IMR-90 (cell line): ENCODE data around the gene EGFL8. TPM values are rescaled to one million over a fixed set of nuclear protein-coding genes. Genes with fewer than 3 reads are reported as not detected.

Experiments
- ATAC-seq: fragments of 200-7000 bp; cut with Tn5 transposase; 2 replicates; pipeline ENCODE4 v1.9.1; 2020; ENCODE audit warnings: low read depth, mild to moderate bottlenecking, moderate library complexity
- BruUV-seq: library from RNA; stranded (reverse); fragments of 400-500 nt; replicated peaks from 2 replicates; lab custom pipeline; 2021; lab: Mats Ljungman, UMichigan
- CTCF ChIA-PET: fragments of 300-600 bp; formaldehyde crosslinking; extraction: SDS; loops from one replicate; lab custom pipeline; 2021; ENCODE audit warnings: antibody characterized with exemption; lab: Yijun Ruan, JAX
- POLR2A ChIA-PET: fragments of 300-600 bp; sonication (Branson Sonifier 250); formaldehyde crosslinking; loops from one replicate; lab custom pipeline; 2022; ENCODE audit warnings: antibody characterized with exemption; ENCODE audit not compliant: unreplicated experiment; lab: Charles Lee
- DNase-seq: peaks from one replicate; pipeline ENCODE4 v3.0.0; 2013
- H2AFZ ChIP-seq: replicated peaks from 2 replicates; pipeline ENCODE3; 2013; ENCODE audit warnings: low read length, mild to moderate bottlenecking; ENCODE audit not compliant: poor library complexity
- H2AK5ac ChIP-seq: 2 replicates; pipeline ENCODE4 v1.6.1; 2013; ENCODE audit warnings: low read depth, low read length, inconsistent platforms
- H2AK9ac ChIP-seq: replicated peaks from 2 replicates; pipeline ENCODE3; 2013; ENCODE audit warnings: mild to moderate bottlenecking, low read depth, low read length, moderate library complexity; ENCODE audit not compliant: poor library complexity
- H2BK120ac ChIP-seq: 2 replicates; pipeline ENCODE4 v1.6.1; 2013; ENCODE audit warnings: low read depth, low read length, inconsistent platforms
- H2BK15ac ChIP-seq: 3 replicates; pipeline ENCODE4 v1.6.1; 2013; ENCODE audit warnings: low read depth, low read length, inconsistent platforms
- H2BK20ac ChIP-seq: 2 replicates; pipeline ENCODE4 v1.6.1; 2013; ENCODE audit warnings: low read depth, mild to moderate bottlenecking, inconsistent platforms, low read length, moderate library complexity
- H2BK5ac ChIP-seq: 2 replicates; pipeline ENCODE4 v1.6.1; 2013; ENCODE audit warnings: mild to moderate bottlenecking, low read depth, low read length, inconsistent platforms; ENCODE audit not compliant: poor library complexity, severe bottlenecking
- H3K14ac ChIP-seq: replicated peaks from 2 replicates; pipeline ENCODE4 v1.6.1; 2013; ENCODE audit warnings: low read depth, low read length, inconsistent platforms
- H3K18ac ChIP-seq: 2 replicates; pipeline ENCODE4 v1.6.1; 2013; ENCODE audit warnings: low read depth, low read length, control low read depth
- H3K23ac ChIP-seq: 2 replicates; pipeline ENCODE4 v1.6.1; 2013; ENCODE audit warnings: low read depth, low read length, inconsistent platforms
- H3K27ac ChIP-seq: 2 replicates; pipeline ENCODE4 v1.5.1; 2013; ENCODE audit warnings: mild to moderate bottlenecking, control low read depth, low read length; ENCODE audit not compliant: insufficient read depth
- H3K27me3 ChIP-seq: 2 replicates; pipeline ENCODE4 v1.6.1; 2013; ENCODE audit warnings: low read length; ENCODE audit not compliant: control insufficient read depth, insufficient read depth
- H3K36me3 ChIP-seq: 2 replicates; pipeline ENCODE4 v1.6.1; 2013; ENCODE audit warnings: low read length, mixed read lengths; ENCODE audit not compliant: control insufficient read depth, insufficient read depth
- H3K4ac ChIP-seq: 2 replicates; pipeline ENCODE4 v1.6.1; 2013; ENCODE audit warnings: low read depth, low read length, inconsistent platforms
- H3K4me1 ChIP-seq: 2 replicates; pipeline ENCODE4 v1.6.1; 2013; ENCODE audit warnings: low read length, mixed read lengths; ENCODE audit not compliant: control insufficient read depth, insufficient read depth
- H3K4me2 ChIP-seq: 2 replicates; pipeline ENCODE4 v1.6.1; 2013; ENCODE audit warnings: low read depth, mild to moderate bottlenecking, control low read depth, low read length, moderate library complexity
- H3K4me3 ChIP-seq: 2 replicates; pipeline ENCODE4 v1.5.1; 2013; ENCODE audit warnings: low read depth, mild to moderate bottlenecking, control low read depth, low read length, moderate library complexity; ENCODE audit not compliant: insufficient read depth
- H3K56ac ChIP-seq: 2 replicates; pipeline ENCODE4 v1.6.1; 2013; ENCODE audit warnings: low read length, inconsistent platforms; ENCODE audit not compliant: insufficient read depth; ENCODE audit errors: extremely low read depth
- H3K79me1 ChIP-seq, 2 experiments: 2 replicates each; pipeline ENCODE4 v1.6.1; 2013; ENCODE audit warnings: low read length in 2 of 2, inconsistent platforms in 1 of 2, low read depth in 1 of 2
- H3K9ac ChIP-seq: 2 replicates; pipeline ENCODE4 v1.6.1; 2013; ENCODE audit warnings: low read depth, low read length, control low read depth
- H3K9me1 ChIP-seq: 2 replicates; pipeline ENCODE4 v1.6.1; 2013; ENCODE audit warnings: low read length, inconsistent platforms; ENCODE audit not compliant: insufficient read depth
- H3K9me3 ChIP-seq: 2 replicates; pipeline ENCODE4 v1.6.1; 2013; ENCODE audit warnings: low read length; ENCODE audit not compliant: control insufficient read depth, insufficient read depth
- H4K20me1 ChIP-seq: 2 replicates; pipeline ENCODE4 v1.6.1; 2013; ENCODE audit warnings: low read length, inconsistent platforms; ENCODE audit not compliant: insufficient read depth
- H4K5ac ChIP-seq: 2 replicates; pipeline ENCODE4 v1.6.1; 2013; ENCODE audit warnings: mild to moderate bottlenecking, low read depth, low read length, control low read depth
- H4K8ac ChIP-seq, 2 experiments: 2 replicates each; pipeline ENCODE4 v1.6.1; 2013; ENCODE audit warnings: low read depth in 2 of 2, low read length in 2 of 2, control low read depth in 1 of 2, inconsistent platforms in 1 of 2
- H4K91ac ChIP-seq: 2 replicates; pipeline ENCODE4 v1.6.1; 2013; ENCODE audit warnings: low read depth, low read length, inconsistent platforms; ENCODE audit not compliant: insufficient read depth
- BHLHE40 ChIP-seq: fragments of 150-350 bp; IDR thresholded peaks from 2 replicates; pipeline ENCODE4 v1.6.1; 2016; ENCODE audit warnings: mild to moderate bottlenecking, low read depth, low read length
- CHD1 ChIP-seq: IDR thresholded peaks from 2 replicates; pipeline ENCODE4 v1.6.1; 2012; ENCODE audit warnings: low read depth, low read length, improper control_type of control experiment
- CTCF ChIP-seq: conservative IDR thresholded peaks from 2 replicates; pipeline ENCODE4 v1.5.1; 2012; ENCODE audit warnings: mild to moderate bottlenecking, low read depth, low read length, improper control_type of control experiment
- ELK1 ChIP-seq: fragments of 150-350 bp; IDR thresholded peaks from 2 replicates; pipeline ENCODE4 v1.6.1; 2016; ENCODE audit warnings: low read depth, mild to moderate bottlenecking, low read length, moderate library complexity, borderline replicate concordance
- MAFK ChIP-seq: IDR thresholded peaks from 2 replicates; pipeline ENCODE4 v1.6.1; 2012; ENCODE audit warnings: low read depth, low read length, improper control_type of control experiment
- MXI1 ChIP-seq: IDR thresholded peaks from 2 replicates; pipeline ENCODE4 v1.6.1; 2012; ENCODE audit warnings: low read depth, mild to moderate bottlenecking, low read length, moderate library complexity, borderline replicate concordance
- NFE2L2 ChIP-seq: fragments of 150-350 bp; IDR thresholded peaks from 2 replicates; pipeline ENCODE4 v1.6.1; 2016; ENCODE audit warnings: low read depth, mild to moderate bottlenecking, low read length
- RFX5 ChIP-seq: IDR thresholded peaks from 2 replicates; pipeline ENCODE4 v1.8.0; 2012; ENCODE audit warnings: low read depth, mild to moderate bottlenecking, low read length, moderate library complexity
- SMC3 ChIP-seq: fragments of 150-350 bp; IDR thresholded peaks from 2 replicates; pipeline ENCODE4 v1.6.1; 2016; ENCODE audit warnings: low read depth, mild to moderate bottlenecking, antibody characterized with exemption, low read length, moderate library complexity
- WGBS, 2 experiments: methylation state at CpG; one replicate each; pipeline versions ENCODE4 v1.1.5 to v1.1.7; 2013; ENCODE audit warnings: missing lambda C conversion rate in 2 of 2; ENCODE audit not compliant: insufficient read length in 1 of 2; ENCODE audit errors: extremely low coverage in 2 of 2; 5-methylcytosine and 5-hydroxymethylcytosine counted together
- dilution Hi-C: fragments of 300-500 bp; cut with HindIII; formaldehyde crosslinking; loops from one replicate; pipeline ENCODE4 v1.14.3; 2018; ENCODE audit warnings: low sequenced_read_pairs; ENCODE audit not compliant: unreplicated experiment
- in situ Hi-C: fragments of 300-500 bp; cut with MboI; formaldehyde crosslinking; loops from 3 replicates; pipeline ENCODE4 v1.14.3; 2019; ENCODE audit warnings: low sequenced_read_pairs, inconsistent platforms, mixed read lengths
- intact Hi-C: fragments of 100-400 bp; cut with micrococcal nuclease; formaldehyde crosslinking; loops from 2 replicates; pipeline ENCODE4 v1.10.0; 2022
- polyA plus RNA-seq, 3 experiments: library from polyadenylated mRNA; depleted of rRNA; stranded (reverse); fragments of >200 nt; gene quantifications; 2 replicates each; pipeline ENCODE4 v1.2.3, GENCODE V29; 2012; ENCODE audit warnings: low replicate concordance in 1 of 3
- total RNA-seq: library from RNA; depleted of rRNA; stranded (reverse); fragments of >200 nt; gene quantifications from 2 replicates; pipeline ENCODE4 v1.2.3, GENCODE V29; 2012

Gene EGFL8
- total and polyA plus RNA-seq, 2 of the 4 experiments (the other 2 are of a cell fraction), result 0.18 to 4.7 TPM

GRCh38 chr6:32127409-32127716 lies 37.0 kb upstream of the EGFL8 start:
- in situ Hi-C loops, result no loop called here
- H3K36me3 ChIP-seq, result peaks cover 7% of the 10 kb centered on the region; the same call in 1 of the 2 replicates
- H3K14ac ChIP-seq, result peak overlapping the region; percentile 67; the same call in 1 of the 2 replicates
- TF ChIP-seq MXI1, result no peak
- TF ChIP-seq SMC3, result no peak
- no peak for TF ChIP-seq ELK1
- no peak for TF ChIP-seq NFE2L2
- no peak for TF ChIP-seq RFX5
- no peak for TF ChIP-seq BHLHE40
- no peak for TF ChIP-seq MAFK
- no peak for TF ChIP-seq CHD1
- no peak for TF ChIP-seq CTCF
- peak overlapping the region; percentile 59 for H3K4ac ChIP-seq
- no TSS peak for BruUV-seq
- H2AFZ ChIP-seq, result peak overlapping the region; percentile 19
- peak overlapping the region; percentile 49; the same call in 1 of the 2 replicates for H2AK5ac ChIP-seq
- peak overlapping the region; percentile 11 to 84; a peak in 2 of 4 replicates for H4K8ac ChIP-seq
- H3K18ac ChIP-seq, result no peak overlapping the region
- DNase-seq, result no peak
- H3K4me3 ChIP-seq, result peak overlapping the region; percentile 81
- peak overlapping the region; percentile 95 for H3K4me2 ChIP-seq
- peaks cover 8% of the 10 kb centered on the region for H3K4me1 ChIP-seq
- H4K20me1 ChIP-seq, result no peaks in the 10 kb centered on the region; the same call in 1 of the 2 replicates
- CTCF ChIA-PET, result interaction anchor here (1.2 to 2.4 kb wide), 2 partner anchors 9 to 34 kb away, joined by 4 to 12 read pairs; no protein-coding TSS in a partner anchor
- H3K56ac ChIP-seq, result peak overlapping the region; percentile 68; the same call in 1 of the 2 replicates
- H2BK15ac ChIP-seq, result no peak overlapping the region
- no peak overlapping the region for H2BK120ac ChIP-seq
- dilution Hi-C loops, result no loop called here
- peak overlapping the region; percentile 29; the same call in 1 of the 2 replicates for H3K23ac ChIP-seq
- H2BK5ac ChIP-seq, result no peak overlapping the region
- POLR2A ChIA-PET, result no interaction called here
- ATAC-seq, result no peak
- peaks cover 10% of the 10 kb centered on the region; the same call in 1 of the 2 replicates for H3K9me1 ChIP-seq
- 7% methylated on average over 6 of the region's 9 CpGs; no CpG with 5 or more reads in 1 of the 2 experiments for WGBS, 2 experiments
- peak overlapping the region; percentile 21; the same call in 1 of the 2 replicates for H4K91ac ChIP-seq
- peaks cover 31 to 52% of the 10 kb centered on the region in 2 experiments for H3K79me1 ChIP-seq
- peak overlapping the region; percentile 95 for H3K27ac ChIP-seq
- no peak overlapping the region for H2BK20ac ChIP-seq
- no peak overlapping the region for H4K5ac ChIP-seq
- no peaks in the 10 kb centered on the region for H3K27me3 ChIP-seq
- intact Hi-C loops, result no loop called here
- H3K9me3 ChIP-seq, result no peaks in the 10 kb centered on the region
- H3K9ac ChIP-seq, result peak overlapping the region; percentile 96
- peak overlapping the region; percentile 1 for H2AK9ac ChIP-seq
